K562 (cell line): ENCODE data around the gene TMCC1. TPM values are rescaled to one million over a fixed set of nuclear protein-coding genes. Genes with fewer than 3 reads are reported as not detected.

ENCODE experiments used
- ATAC-seq: fragments of 200-7000 bp; cut with Tn5 transposase; 3 replicates; pipeline ENCODE4 v1.9.1; 2020; ENCODE audit warnings: moderate library complexity
- BruUV-seq: library from RNA; stranded (reverse); fragments of 400-500 nt; replicated peaks from 2 replicates; lab custom pipeline; 2021; lab: Mats Ljungman, UMichigan
- CTCF ChIA-PET: fragments of 300-600 bp; formaldehyde crosslinking; extraction: SDS; loops from one replicate; lab custom pipeline; 2021; ENCODE audit warnings: low intra/inter-chr PET ratio; lab: Yijun Ruan, JAX
- POLR2A ChIA-PET: fragments of 300-600, 350-650 bp; sonication (Branson Sonifier 250); formaldehyde crosslinking; extraction: SDS; loops from one replicate; lab custom pipeline; 2021; ENCODE audit warnings: antibody characterized with exemption, inconsistent platforms; lab: Yijun Ruan, JAX
- DNase-seq, 4 experiments: peaks; one replicate each; pipeline versions ENCODE4 v3.0.0 to v3.0.0-alpha.2; 2011 to 2018; ENCODE audit warnings: low spot score in 3 of 4, mixed read lengths in 3 of 4; ENCODE audit errors: extremely low read depth in 1 of 4
- FAIRE-seq: peaks from 2 replicates; lab custom pipeline; 2011; peaks lifted over from hg19 to GRCh38; lab: Jason Lieb, UNC
- H2AFZ ChIP-seq: 2 replicates; pipeline ENCODE4 v1.6.0; 2011; ENCODE audit warnings: low read depth, low read length, control low read depth, inconsistent platforms
- H3K27ac ChIP-seq: fragments of 200-600 bp; 3 replicates; pipeline ENCODE4 v1.8.0; 2011; ENCODE audit warnings: low read depth, mild to moderate bottlenecking, control low read depth, inconsistent platforms, low read length, moderate library complexity, mixed read lengths; ENCODE audit errors: extremely low read depth
- H3K27me3 ChIP-seq, 2 experiments: fragments of 300-600 bp in 1 of 2; 2 replicates in 1 of 2; 3 replicates in 1 of 2; pipeline versions ENCODE4 v1.6.0 to v1.8.0; 2011; ENCODE audit warnings: inconsistent platforms in 2 of 2, low read length in 2 of 2, mild to moderate bottlenecking in 1 of 2, mixed read lengths in 1 of 2, moderate library complexity in 1 of 2; ENCODE audit not compliant: control insufficient read depth in 2 of 2, insufficient read depth in 2 of 2
- H3K36me3 ChIP-seq: fragments of 300-600 bp; 3 replicates; pipeline ENCODE4 v1.8.0; 2011; ENCODE audit warnings: mild to moderate bottlenecking, low read length, inconsistent platforms; ENCODE audit not compliant: control insufficient read depth, insufficient read depth
- H3K4me1 ChIP-seq, 2 experiments: fragments of 200-600 bp in 1 of 2; replicated peaks in 1 of 2; 2 replicates in 1 of 2; 3 replicates in 1 of 2; pipeline versions ENCODE4 v1.5.1 to v1.8.0; 2011; ENCODE audit warnings: inconsistent platforms in 2 of 2, low read length in 2 of 2, mild to moderate bottlenecking in 1 of 2, mixed read lengths in 1 of 2, moderate library complexity in 1 of 2; ENCODE audit not compliant: control insufficient read depth in 2 of 2, insufficient read depth in 2 of 2
- H3K4me2 ChIP-seq: 2 replicates; pipeline ENCODE4 v1.6.1; 2011; ENCODE audit warnings: low read length, control low read depth, inconsistent platforms, mixed read lengths; ENCODE audit not compliant: insufficient read depth
- H3K4me3 ChIP-seq: fragments of 200-600 bp; sonication (generic), shearing (Covaris generic); 2 replicates; pipeline ENCODE4 v1.5.1; 2016; ENCODE audit warnings: control low read depth, inconsistent platforms
- H3K79me2 ChIP-seq: fragments of 200-600 bp; 3 replicates; pipeline ENCODE4 v1.8.0; 2011; ENCODE audit warnings: low read length, inconsistent platforms; ENCODE audit not compliant: control insufficient read depth, insufficient read depth
- H3K9ac ChIP-seq, 2 experiments: 2 replicates each; pipeline versions ENCODE4 v1.6.0 to v1.6.1; 2011; ENCODE audit warnings: low read depth in 2 of 2, low read length in 2 of 2, control low read depth in 1 of 2, inconsistent platforms in 1 of 2, mild to moderate bottlenecking in 1 of 2, mixed read lengths in 1 of 2; ENCODE audit not compliant: insufficient read depth in 1 of 2
- H3K9me1 ChIP-seq: one replicate; pipeline ENCODE4 v1.6.0; 2011; ENCODE audit warnings: inconsistent platforms, mild to moderate bottlenecking, low read length, moderate library complexity; ENCODE audit not compliant: control insufficient read depth, insufficient read depth
- H3K9me3 ChIP-seq: replicated peaks from 2 replicates; pipeline ENCODE4 v1.5.1; 2011; ENCODE audit warnings: low read depth, low read length, inconsistent platforms; ENCODE audit not compliant: control insufficient read depth, insufficient read depth
- H4K20me1 ChIP-seq: replicated peaks from 2 replicates; pipeline ENCODE4 v1.6.1; 2011; ENCODE audit warnings: low read length, inconsistent platforms, mixed read lengths; ENCODE audit not compliant: control insufficient read depth, insufficient read depth
- BACH1 ChIP-seq: fragments of 200-800 bp; sonication (Bioruptor generic); IDR thresholded peaks from 2 replicates; pipeline ENCODE4 v1.6.1; 2016; ENCODE audit warnings: missing genetic modification characterization, missing compliant biosample characterization
- CHD7 ChIP-seq: fragments of 200-600 bp; sonication (generic); IDR thresholded peaks from one replicate; pipeline ENCODE4 v1.6.1; 2012; ENCODE audit warnings: mild to moderate bottlenecking, low read depth, low read length, inconsistent platforms
- IFI16 ChIP-seq: fragments of 250-450 bp; sonication (Bioruptor Pico); IDR thresholded peaks from 2 replicates; pipeline ENCODE4 v2.1.2; 2022; ENCODE audit warnings: mild to moderate bottlenecking, inconsistent platforms
- ZNF431 ChIP-seq: sonication (generic); formaldehyde crosslinking; IDR thresholded peaks from 2 replicates; pipeline ENCODE4 v1.8.0; 2022; ENCODE audit warnings: mild to moderate bottlenecking, missing genetic modification reagents
- WGBS: fragments of 100-300 bp; shearing (Covaris generic); methylation state at CpG from one replicate; pipeline ENCODE4 v1.1.6; 2016; ENCODE audit warnings: low coverage, mixed read lengths; ENCODE audit not compliant: insufficient coverage; ENCODE audit errors: missing lambda C conversion rate; 5-methylcytosine and 5-hydroxymethylcytosine counted together
- in situ Hi-C: fragments of 300-500 bp; cut with MboI; formaldehyde crosslinking; loops from 4 replicates; pipeline ENCODE4 v1.15.0; 2018; ENCODE audit warnings: inconsistent platforms, mixed read lengths
- intact Hi-C: fragments of 100-400 bp; cut with micrococcal nuclease; formaldehyde crosslinking; loops from 2 replicates; pipeline ENCODE4 v1.14.2; 2022
- polyA plus RNA-seq, 8 experiments: library from polyadenylated mRNA; depleted of rRNA in 4 of 8; stranded (reverse) in 5 of 8; unstranded in 3 of 8; fragments of >200 nt; fragmentation: Nextera tagmentation in 2 of 8; fragmentation: Illumina TruSeq in 1 of 8; extraction: Ambion mirVana in 2 of 8; extraction: Trizol in 1 of 8; gene quantifications; 2 replicates each; pipeline versions ENCODE4 v1.2.1 to v1.2.3, GENCODE V29; 2011 to 2014; ENCODE audit warnings: inconsistent platforms in 1 of 8, missing spikeins in 1 of 8
- total RNA-seq, 7 experiments: library from RNA; depleted of rRNA in 6 of 7; stranded (reverse); fragments of >200 nt in 6 of 7; fragmentation: Illumina TruSeq in 2 of 7; extraction: Trizol in 2 of 7; gene quantifications; 2 replicates each; pipeline versions ENCODE4 v1.2.1 to v1.2.3, GENCODE V29; 2011 to 2021; ENCODE audit warnings: low replicate concordance in 1 of 7

The TMCC1 gene
- total and polyA plus RNA-seq, 9 of the 15 experiments (the other 6 are each of a cell fraction or from before 2014, with no cell fraction given): 0.89 to 8.7 (median 4.0) TPM

GRCh38 chr3:129632556-129632955, 261.0 kb downstream of the TMCC1 start:
- ChIA-PET POLR2A (interaction anchor here (0.6 to 1.0 kb wide), 3 partner anchors 12 to 132 kb away, joined by 3 read pairs; no protein-coding TSS in a partner anchor), CTCF (no interaction called here)
- H3K9me1 ChIP-seq: no peaks in the 10 kb centered on the region
- no peak for TF ChIP-seq ZNF431 (CRISPR knock-in tag)
- TF ChIP-seq BACH1 (tag): no peak
- TF ChIP-seq IFI16 (CRISPR knock-in tag): no peak
- no peak for TF ChIP-seq CHD7
- H3K4me3 ChIP-seq: no peak overlapping the region
- H2AFZ ChIP-seq: no peak overlapping the region
- in situ Hi-C loops: no loop called here
- H3K36me3 ChIP-seq: no peaks in the 10 kb centered on the region
- no peak overlapping the region for H3K9ac ChIP-seq
- no peaks in the 10 kb centered on the region for H4K20me1 ChIP-seq
- intact Hi-C loops: no loop called here
- DNase-seq: no peak
- no peaks in the 10 kb centered on the region for H3K79me2 ChIP-seq
- no peak for FAIRE-seq
- no peaks in the 10 kb centered on the region for H3K9me3 ChIP-seq
- no TSS peak for BruUV-seq
- H3K4me1 ChIP-seq: peaks cover 0 to 20% of the 10 kb centered on the region in 2 experiments; a peak in 2 of 5 replicates
- ATAC-seq: no peak
- H3K4me2 ChIP-seq: no peak overlapping the region
- 51% methylated on average over 11 of the region's 11 CpGs for WGBS
- H3K27ac ChIP-seq: no peak overlapping the region
- no peaks in the 10 kb centered on the region for H3K27me3 ChIP-seq
